ENCODE results near the gene ZNF787.

The ZNF787 gene

DNA sequence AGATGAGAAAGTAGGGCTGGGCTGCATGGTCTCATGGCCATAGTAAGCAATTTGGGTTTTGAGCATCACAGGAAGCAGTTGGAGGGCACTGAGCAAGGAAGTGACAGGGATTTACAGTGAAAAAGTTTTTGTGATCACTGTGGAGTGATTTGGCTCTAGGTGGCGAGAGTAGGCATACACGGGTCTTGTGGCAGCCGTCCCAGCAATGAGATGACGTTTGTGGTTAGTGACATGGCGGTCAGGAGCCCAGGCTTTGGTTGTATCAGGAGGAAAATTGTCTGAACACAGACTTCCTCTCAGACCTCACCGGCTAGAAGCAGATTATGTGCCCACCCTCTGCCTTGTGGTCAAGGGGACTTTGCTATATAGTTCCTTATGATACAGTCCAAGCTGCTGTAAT, 23.3 kb upstream of the ZNF787 start:
- DNase-seq (ENCODE audit: low read depth in 2 of 2): no peak

DNA sequence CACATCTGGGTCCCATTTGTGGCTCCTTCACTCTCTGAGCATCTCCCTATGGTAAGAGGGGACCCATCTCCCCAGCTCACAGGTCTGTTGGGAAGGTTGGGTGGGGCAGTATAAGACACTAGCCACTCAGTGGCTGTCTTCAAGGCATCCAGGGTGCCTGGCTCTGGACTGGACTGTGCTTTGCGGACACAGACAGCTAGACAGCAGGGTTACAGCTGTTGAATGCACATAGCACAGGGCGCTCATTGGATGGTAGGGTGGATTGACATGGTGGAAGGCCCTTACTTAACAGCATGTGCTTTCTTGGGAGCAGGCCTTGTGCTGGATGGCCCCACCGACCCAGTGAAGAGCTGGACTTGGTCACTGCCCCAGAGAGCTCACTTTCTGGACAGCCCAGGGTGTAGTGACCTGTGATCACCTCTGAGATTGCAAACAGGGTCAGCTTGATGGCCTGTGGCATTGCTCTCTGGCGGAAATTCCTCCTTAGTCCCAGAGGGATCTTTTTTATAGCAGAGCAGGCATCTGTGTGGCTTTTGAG, 21.9 kb upstream of the ZNF787 start:
- DNase-seq (ENCODE audit: low read depth in 2 of 2): no peak

DNA sequence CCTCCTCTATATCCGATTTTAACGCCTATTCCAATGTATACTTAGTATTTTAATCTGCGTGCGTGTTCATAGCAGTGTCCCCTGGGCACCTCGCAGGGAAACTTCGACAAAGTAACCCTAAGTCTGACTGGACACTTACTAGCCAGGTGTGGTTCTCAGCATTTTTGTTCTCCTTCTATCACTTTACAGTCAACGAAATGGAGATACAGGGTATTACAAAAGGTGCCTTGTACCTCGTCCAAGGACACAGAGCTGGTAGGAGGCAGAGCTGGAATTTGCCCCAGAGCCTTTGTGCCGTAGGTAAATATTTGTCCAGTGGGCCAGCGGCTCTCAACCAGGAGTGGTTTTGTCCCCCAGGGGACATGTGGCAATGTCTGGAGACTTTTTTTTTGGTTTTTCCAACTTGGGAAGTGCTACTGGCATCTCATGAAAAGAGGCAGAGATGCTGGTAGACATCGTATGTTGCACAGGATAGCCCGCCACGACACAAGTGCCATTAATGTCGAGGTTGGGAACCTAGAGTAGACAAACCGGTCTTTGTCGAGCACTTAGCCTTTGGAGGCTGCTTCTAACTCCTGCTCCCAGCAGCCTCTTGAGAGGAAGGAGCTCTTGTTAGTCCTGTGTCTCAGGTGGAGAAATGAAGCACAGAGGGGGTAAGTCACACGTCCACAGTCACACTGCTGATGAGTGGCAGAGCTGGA, 21.1 kb upstream of the ZNF787 start:
- no peak for DNase-seq (ENCODE audit: low read depth in 2 of 2)

DNA sequence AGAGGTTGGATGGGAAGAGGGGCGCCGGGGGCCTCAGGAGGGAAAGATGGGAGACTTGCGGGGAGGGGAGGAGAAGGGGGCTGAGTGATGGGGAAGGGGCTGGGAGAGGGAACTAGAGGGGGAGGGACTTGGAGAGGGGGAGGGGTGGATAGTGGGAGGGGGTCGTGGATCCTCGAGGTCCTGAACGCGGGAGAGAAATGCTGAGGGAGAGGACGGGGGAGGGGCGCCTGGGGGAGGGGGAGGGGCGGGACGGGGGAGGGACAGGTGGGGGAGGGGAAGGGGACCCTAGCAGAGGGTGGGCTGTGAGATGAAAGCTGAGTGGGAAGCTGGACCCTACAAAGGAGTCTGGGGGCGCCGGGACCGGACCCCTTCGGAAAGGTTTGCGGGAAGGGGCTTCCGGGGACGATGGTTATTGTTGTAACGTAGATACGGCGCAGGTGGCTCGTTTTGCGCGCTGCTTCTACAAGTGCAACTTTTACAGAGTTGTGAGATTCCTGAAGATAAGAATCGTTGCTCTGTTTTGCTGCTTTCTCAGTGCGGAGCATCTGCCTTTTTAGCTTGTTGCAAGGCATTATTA, 20.4 kb upstream of the ZNF787 start:
- DNase-seq (ENCODE audit: low read depth in 2 of 2): no peak

DNA sequence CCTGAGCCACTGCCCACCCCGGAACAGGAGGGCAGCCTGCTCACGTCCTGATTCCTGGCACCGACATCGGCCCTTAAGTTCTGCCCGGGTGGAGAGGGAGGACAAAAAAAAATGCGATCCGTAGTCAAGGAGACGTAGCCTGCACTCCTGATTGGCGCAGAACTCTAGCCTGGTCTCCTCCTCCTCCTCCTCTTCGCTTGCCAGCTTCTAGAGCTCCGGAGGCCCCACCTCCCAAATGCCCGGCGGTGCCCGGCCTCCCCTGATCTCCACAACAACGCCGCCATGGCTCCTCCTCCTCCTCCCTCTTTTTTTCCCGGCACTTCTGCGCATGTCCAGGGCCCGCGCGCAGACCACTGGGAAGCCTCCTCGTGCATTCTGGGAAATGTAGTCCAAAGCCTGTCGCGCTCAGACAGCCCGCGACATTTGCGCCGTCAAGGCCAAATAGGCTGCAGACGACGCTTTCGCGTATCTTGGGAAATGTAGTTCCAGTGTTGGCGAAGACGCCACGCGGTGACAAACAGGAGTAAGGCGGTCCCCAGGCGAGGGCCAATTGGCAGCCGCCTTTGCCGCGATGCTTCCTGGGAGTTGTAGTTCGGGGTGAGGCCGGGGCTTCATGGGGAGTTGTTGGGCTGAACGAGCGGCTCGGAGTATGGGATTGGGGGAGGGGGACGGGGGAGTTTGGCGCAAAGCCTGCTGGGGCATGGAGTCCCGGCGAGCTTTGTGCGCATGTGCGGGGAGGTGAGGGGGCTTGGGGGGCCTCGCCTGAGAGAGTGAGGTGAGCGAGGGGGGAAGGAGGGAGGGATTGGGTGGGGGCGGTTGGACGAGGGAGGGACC, 19.7 kb upstream of the ZNF787 start, which contains the start of gene ZNF444:
Gene ZNF444 (plus strand): TSS at position 705 of the 834 bp plus-strand sequence. CDS start 5,625 bp downstream, outside the sequence.
- DNase-seq (ENCODE audit: low read depth in 2 of 2): peak; percentile 99 to 100

DNA sequence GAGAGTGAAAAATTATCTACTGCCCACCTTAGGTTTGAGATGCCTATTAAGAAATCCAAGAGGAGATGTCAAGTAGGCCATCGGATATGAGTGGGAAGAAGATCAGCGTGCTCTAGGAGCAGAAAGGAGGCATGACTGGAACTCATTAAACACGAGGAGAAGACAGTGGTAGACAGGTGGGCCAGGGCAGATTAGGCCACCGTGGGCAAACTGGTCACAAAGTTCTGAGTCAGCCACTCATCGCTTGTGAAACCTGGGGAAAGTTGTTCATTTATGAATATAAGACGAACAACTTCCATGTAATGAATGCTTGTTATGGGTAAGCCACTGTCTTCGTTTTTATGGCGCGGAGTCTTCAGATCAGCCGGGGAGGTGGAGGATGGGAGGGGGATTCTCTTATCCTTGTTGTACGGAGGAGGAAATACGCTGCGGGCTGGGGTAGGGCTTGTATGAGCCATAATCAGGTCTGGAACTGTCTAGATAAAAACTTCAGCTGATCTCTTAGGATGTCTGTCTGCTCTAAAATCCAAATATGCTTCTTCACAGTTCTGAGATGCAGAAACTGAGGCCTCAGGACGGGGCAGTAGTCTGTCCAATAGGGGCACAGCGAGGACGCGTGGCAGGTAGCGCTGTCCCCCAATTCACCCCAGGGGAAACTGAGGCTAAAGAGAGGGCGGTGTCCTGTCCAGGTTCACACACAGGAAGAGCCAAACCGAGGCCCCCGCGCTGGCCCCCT, 18.9 kb upstream of the ZNF787 start:
- no peak for DNase-seq (ENCODE audit: low read depth in 2 of 2)

DNA sequence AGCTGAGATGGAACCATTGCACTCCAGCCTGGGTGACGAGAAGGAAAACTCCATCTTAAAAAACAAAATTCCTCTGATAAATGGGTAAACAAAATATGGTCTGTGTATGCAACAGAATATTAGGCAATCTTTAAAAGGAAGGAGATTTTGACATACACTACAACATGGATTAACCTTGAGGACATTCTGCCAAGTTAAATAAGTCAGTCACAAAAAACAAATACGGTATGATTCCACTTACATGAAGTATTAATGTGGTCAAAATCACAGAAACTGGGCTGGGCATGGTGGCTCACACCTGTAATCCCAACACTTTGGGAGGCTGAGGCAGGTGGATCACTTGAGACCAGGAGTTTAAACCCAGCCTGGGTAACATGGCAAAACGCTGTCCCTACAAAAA, 17.0 kb upstream of the ZNF787 start:
- no peak for DNase-seq (ENCODE audit: low read depth in 2 of 2)

DNA sequence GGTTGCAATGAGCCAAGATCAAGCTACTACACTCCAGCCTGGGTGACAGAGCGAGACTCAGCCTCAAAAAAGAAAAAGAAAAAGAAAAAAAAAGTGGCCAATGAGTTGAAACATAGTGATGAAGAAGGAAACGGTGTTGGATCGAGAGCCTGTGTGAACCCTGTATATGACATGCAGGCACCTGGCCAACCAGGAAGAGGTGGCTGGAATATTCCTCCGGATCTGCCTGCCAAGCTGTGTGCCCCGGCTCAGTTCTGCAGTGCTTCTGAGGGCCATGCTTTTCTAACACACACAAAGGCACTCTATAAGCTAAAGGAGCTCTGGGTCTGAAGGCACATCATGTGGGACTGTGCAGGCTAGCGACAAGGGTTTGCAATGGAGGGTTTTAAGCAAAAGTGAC, 16.3 kb upstream of the ZNF787 start:
- DNase-seq (ENCODE audit: low read depth in 2 of 2): no peak

DNA sequence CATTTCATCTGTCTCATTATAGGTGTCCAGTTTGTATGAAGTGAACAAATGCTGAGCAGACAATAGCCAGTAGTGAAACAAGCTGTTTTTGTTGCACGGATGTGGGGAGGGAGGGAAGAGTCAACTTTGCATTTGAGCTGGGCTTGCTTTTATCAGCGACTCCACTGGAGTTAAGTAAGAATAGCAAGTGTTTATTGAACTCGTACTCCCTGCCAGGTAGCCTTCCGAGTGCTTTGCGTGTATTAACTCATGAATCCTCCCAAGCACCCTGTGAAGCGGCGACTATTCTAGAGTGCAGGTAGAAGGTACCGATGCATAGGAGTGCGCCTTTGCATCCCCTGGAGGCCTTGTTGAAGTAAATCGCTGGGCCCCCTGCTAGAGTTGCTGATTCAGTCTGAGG, 15.3 kb upstream of the ZNF787 start:
- DNase-seq (ENCODE audit: low read depth in 2 of 2): no peak

DNA sequence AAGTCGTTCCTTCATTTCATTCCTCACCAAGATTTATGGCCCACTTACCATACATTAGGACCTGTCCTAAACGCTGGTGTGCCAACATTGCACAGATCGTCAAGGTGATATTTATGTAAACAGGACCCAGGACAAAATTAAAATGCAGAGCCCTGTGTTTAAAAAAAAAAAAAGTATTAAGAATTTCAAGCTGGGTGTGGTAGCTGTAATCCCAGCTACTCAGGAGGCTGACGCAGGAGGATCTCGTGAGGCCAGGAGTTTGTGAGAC, 13.5 kb upstream of the ZNF787 start:
- no peak for DNase-seq (ENCODE audit: low read depth in 2 of 2)

DNA sequence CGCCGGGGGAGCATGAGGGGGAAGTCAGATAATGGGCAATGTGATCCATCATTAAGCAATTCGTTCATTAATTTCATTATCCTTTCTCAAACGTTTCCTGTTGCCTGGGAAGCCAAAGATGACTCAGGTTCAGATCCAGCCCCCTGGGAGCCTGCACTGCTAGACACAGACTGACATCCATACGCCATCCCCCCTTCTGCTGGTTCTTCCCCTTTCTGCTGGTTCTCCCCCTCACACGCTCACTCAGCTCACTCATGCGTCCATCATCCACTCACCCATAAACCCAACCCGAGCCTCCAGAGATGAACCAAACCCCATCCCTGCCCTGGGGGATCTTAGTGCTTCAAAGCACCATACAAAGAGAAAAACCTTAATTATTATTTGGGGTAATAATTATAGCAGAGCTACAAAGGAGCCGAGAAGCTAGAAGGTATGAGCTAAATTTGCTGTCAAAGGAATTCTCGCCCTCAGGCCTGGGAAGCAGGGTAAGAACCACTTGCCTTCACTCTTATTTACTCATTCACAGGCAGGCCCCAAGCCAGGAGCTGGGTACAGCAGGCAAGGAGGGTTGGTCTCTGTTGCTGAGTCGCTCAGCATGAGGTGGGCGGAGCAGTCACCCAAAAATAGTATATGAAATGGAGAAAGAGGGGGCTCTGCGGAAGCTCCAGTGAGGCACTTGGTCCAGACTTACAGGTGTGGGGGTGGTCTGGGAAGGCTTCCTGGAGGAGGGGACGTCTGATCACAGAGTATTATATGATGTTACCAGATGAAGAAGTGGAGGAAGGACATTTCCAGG, 13.0 kb upstream of the ZNF787 start:
- DNase-seq (ENCODE audit: low read depth in 2 of 2): no peak

DNA sequence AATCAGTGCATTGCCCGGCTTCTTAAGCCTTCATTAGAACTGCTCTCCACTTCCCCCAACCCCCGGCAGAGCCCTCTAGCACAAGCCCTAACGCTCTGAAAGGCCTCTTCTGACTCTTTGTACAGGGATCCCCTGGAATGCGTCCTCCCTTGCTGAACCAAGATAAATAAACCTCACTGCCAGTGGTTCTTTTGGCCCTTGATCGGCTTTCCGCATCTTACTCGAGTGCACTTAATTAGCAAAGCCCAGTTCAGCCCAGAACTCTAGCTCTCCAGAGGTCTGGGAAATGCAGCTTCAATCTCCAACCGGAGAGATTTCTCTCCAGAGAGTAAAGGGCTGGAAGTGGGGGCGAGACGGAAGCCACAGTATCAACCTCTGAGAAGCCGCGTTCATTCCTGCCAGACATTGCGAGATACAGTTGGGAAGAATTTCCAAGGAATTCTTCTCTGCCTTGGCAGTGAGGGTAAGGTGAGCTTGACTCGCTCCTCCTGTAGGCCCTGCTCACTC, 11.3 kb upstream of the ZNF787 start:
- DNase-seq (ENCODE audit: low read depth in 2 of 2): no peak

DNA sequence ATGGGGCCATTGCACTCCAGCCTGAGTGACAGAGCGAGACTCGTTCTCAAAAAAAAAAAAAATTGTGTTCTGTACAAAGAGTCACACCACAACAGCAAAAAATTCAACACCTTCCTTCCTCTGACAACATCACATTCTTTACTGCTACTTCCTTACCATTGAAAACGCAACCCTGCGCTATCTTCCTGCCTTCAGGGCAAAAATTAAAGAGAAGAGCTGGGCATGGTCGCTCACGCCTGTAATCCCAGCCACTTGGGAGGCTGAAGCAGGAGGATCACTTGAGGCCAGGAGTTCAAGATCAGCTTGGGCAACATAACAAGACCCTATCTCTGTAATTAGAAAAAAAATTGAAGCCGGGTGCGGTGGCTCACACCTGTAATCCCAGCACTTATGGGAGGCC, 10.6 kb upstream of the ZNF787 start:
- no peak for DNase-seq (ENCODE audit: low read depth in 2 of 2)

DNA sequence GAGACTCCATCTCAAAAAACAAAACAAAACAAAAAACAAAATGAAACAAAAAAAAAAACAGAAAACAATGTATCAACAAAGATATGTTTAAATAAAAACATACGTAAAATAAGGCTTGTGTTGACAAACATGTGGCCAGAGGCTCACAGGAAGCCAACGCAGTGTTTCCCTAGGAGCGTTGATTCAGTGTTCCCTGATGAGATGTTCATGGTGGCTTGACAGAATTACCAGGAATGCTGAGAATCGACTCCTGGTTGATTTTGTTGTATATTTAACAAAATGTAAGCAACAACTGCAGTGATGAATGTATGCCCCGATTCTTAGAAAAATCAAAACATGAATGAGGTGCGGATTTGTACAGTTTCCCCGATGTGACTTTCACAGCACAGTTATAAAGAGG, 8.9 kb upstream of the ZNF787 start:
- DNase-seq (ENCODE audit: low read depth in 2 of 2): no peak

DNA sequence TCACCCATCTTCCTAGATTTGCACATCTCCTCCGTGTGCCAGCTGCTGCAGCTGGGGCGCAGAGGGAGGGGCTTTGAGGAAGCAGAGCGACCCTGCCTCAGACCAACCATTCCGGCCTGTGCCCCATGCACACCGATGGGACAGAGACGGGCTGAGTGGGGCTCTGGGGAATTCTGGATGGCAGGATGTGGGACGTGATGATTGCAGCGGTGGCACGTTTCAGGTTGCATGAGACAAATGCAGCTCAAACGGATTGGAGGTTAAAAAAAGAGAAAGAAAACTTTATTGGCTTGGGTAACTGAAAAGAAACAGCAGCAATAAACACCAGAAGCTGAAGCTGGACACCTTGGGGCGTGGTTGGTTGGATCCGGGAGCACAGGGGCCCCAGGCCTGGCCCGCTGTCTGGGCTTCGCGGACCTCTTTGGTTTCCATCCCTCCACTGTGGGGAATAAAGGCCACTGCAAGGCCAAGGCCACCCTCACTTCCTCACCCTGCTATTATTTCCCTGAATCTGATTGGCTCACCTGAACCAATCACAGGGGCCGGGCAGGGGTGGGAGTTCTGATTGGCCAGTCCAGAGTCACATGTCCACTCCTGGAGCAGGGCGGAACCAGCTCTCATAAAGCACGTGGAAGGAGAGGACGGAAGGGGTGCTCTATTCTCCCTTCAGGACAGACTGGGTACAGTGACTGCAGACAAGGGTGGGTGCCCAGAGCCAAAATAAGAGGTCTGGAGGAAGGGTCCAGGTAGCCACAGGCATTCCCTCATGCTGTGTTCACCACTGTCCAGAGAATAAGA, 6.1 kb upstream of the ZNF787 start:
- DNase-seq (ENCODE audit: low read depth in 2 of 2): no peak

DNA sequence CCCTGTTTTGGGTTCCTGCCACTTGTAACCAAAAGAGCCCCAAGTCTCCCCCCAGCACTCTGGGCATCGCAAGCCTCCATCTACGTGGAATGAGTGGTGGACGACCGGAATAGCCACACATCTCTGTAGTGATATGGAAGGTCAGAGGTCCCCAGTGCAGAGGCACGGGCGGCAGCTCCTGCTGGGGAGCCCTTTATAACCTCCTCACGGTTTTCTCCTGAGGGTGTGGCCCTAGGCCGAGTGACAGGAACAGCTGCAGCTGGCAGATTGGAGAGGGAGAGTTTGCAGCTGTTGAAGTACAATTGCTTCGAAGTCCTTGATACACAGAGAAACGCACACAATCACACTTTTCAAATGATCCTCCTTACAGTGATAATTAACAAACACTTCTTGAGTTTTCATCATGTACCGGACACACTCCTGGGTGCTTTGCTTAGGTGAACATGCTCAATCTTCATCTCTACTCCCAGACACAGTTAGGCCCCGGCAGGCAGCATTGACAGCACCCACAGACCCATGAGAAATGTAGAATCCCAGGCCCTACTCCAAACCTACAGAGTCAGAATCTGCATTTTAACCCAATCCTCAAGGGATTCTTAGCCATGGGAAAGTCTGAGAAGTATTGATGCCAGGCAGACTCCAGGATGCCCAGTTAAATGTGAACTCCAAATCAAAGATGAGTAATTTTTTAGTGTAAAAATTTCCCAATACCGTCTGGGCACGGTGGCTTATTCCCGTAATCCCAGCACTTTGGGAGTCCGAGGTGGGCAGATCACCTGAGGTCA, 4.9 kb upstream of the ZNF787 start:
- no peak for DNase-seq (ENCODE audit: low read depth in 2 of 2)

DNA sequence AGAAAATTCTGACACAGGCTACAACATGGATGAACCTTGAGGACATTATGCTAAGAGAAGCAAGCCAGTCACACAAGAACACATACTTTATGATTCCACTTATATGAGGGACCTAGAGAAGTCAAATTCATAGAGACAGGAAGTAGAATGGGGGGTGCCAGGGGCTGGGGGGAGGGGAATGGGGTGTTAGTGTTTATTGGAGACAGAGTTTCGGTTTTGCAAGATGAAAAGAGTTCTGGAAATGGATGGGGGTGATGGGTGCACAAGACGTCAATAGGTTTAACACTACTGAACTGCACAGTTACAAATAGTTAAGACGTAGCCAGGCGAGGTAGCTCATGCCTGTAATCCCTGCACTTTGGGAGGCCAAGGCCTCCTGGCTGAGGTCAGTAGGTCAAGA, 3.5 kb upstream of the ZNF787 start:
- DNase-seq (ENCODE audit: low read depth in 2 of 2): no peak

DNA sequence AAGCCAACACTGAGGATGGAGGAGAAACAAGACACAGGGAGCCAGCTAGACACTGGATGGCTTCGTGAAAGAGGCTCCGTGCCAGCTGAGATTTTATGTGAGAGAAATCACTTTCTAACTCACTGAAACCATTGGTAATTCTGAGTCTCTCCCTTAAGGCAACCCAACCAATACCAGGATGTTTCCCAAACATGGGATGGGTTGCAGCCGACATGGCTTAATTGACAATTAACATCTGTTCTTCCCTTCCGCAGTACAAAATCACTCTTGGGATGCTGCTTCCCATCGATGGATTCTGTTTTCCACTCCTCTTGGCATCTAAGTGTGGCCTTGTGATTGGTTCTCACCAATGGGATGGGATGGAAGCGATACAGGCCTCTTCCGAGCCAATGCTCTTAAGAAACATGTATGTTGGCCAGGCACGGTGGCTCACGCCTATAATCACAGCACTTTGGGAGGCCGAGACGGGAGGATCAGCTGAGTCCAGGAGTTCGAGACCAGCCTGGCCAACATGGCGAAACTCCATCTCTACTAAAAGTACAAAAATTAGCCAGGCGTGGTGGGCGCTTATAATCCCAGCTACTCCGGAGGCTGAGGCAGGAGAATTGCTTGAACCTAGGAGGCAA, 2.3 kb upstream of the ZNF787 start:
- no peak for DNase-seq (ENCODE audit: low read depth in 2 of 2)
